ENCODE measurements around the gene FRMD4B.

The FRMD4B gene

GRCh38 chr3:69197922-69198530 lies 187.9 kb downstream of the FRMD4B start:
- no peak for DNase-seq

DNA sequence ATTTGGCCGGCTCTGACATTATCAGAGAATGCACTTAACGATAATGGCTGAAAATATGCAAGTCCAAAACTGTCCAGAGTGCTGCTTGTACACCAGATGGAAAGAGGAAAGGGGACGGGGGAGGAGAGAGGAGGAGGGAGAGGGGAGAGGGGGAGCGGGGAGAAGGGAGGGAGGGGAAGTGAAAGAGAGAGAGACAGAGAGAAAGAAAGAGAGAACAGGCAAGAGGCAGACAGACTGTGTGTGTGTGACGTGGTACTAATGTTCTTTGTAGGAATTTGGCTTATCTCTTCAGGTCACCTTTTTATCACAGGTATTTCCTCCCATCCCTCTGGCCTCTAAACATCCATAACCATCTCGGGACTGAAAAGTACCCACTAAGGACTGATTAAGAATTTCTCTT lies 188.4 kb downstream of the FRMD4B start:
- no peak for DNase-seq

DNA sequence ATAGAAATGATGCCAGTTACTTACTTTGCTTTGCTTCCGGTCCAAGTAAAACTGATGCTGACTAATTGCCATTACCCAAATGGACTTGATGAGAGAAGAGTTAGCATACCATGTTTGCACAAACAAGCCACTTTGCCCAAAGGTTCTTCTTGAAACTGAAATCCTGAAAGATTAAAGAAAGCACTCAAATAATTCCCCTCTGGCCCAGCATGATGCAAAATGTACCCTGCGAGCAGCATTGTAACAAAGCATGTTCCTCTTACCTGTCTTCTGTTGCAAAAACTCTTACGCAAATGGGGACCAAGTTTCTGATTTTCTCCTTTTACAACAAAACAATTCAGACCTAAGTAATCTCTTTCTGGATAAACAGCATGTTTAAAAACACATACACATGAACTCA lies 189.0 kb downstream of the FRMD4B start:
- DNase-seq = no peak

- DNase-seq = no peak
Measured at GRCh38 chr3:69194431-69195165, 191.3 kb downstream of the FRMD4B start.

DNA sequence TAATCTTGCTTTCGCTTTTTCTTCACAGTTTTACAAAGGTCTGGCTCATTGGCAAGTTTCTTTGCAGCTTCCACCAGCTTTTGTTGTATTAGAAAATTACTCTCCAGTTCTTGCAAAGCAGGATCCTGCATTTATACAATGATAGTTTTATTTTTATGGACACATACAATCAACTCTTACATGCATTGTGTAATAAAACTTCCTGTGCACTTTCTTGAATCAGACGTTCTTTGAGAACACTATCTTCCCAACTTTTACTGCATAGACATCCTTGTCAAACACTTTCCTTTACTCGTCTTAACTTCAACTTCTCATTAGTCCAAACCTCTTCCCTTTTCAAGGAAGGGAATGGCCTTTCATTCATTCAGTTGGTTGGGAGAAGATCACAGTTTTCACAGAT lies 192.1 kb downstream of the FRMD4B start:
- no peak for DNase-seq

DNA sequence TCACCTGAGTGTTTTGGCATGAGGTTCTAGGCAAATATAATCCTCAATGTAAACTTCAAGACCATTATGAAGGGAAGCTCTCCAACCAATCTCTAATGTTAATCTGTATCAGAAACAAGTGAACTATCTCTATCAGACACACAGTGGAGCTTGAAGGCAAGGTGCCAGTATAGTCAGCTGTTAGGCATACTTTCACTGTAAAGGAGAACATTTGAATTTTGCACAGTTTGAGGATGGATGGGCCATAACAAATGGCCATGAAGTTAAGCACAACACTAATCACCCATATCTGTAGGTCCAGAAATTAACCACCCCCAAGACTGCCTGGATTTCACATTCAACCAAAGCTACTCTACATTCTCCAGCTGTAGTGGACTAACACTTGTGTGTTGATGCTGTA lies 194.4 kb downstream of the FRMD4B start:
- DNase-seq = no peak

GRCh38 chr3:69189487-69189886 lies 196.4 kb downstream of the FRMD4B start:
- DNase-seq = no peak

DNA sequence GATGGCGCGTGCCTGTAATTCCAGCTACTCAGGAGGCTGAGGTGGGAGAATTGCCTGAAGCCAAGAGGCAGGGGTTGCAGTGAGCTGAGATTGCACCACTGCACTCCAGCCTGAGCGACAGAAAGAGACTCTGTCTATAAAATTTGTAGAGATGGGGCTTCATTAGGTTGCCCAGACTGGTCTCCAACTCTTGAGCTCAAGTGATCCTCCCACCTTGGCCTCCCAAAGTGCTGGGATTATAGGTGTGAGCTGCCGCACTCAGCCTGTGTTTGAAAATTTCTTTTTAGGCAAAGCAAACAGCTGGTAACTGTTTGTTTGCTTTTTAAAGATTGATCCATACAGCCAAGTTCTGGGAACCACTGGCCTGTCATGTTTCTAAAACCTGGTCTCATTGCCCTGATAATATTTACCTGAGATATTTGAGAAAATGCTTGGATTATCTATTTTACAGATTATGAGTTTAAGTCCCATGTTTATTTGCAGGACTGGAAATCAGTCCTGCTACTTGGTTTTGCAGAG lies 199.3 kb downstream of the FRMD4B start:
- DNase-seq = no peak

GRCh38 chr3:69182588-69183316 lies 203.1 kb downstream of the FRMD4B start:
- no peak for DNase-seq

GRCh38 chr3:69181592-69182211 lies 204.2 kb downstream of the FRMD4B start:
- no peak for DNase-seq

DNA sequence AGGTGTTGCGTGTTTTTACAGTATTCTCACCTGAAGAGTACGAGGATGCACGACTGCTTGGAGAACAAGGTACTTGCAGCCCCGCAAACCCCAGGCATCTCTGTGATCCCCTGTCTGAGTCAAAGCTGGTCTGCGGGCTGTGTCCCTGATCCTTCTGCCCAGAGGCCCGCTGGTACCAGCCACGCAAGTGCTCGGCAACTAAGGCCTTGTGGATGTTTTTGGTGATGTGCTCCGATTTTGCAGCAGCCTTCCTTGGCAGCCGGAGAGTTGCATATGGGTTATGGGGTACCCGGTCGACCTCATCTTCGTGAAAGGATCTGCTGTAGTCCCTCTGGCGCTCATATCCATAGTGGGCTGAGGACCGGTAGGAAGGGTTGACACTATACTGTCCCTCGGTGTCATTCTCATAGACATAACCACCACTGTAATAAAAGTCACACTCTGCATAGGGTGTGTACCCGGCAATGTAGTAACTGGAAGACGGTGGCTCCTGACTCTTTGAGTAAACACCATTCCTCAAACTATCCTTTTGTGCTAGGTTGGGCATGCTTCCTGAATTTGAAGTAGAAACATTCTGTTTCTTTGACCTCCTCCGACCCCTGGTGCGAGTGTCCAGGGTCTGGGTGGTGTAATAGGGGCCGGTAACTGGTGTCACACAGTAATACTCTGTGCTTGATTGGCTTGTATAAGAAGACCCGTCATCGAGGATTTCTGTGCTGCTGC lies 204.9 kb downstream of the FRMD4B start:
- DNase-seq = no peak

GRCh38 chr3:69179740-69180372 lies 206.0 kb downstream of the FRMD4B start:
- DNase-seq = no peak

DNA sequence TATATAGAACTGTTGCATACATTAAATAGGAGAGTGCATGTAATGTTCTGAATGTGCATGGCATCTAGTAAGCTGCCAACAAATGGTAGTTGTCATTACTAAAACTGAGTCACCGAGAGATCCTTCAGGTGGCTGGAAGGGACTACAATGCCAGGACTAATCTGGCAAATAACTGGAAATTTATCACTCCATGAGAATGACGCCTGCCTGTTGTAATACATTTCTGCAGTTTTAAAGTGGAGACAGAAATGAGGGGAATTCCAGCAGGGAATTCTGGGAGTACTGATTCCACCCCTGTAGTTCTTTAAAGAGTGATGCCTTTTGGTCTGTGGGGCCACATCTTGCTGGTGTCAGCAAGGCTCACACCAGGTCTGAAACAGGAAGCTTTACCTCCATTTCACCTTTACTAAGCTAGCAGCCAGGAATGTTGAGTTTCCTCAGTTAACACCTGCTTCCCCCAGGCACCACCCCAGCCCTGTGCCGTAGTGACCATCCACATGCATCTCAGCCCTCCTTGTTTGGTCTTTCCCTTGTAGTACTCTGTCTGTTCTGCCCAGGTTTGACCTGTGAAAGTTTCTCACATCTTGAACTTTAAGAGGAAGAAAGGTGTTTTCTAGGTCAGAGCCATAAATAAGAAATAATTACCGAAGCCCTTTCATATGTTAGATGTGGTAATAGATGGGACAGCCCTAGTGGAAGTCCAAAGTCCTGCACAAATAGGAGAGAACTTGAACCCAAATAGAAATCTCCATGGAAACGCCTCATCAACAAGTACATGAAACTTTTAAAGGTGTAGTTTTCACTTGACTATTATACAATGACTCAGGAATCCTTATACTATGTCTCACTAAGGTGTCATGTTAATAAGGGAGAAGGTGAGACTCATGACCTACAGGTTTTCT lies 206.8 kb downstream of the FRMD4B start:
- peak; percentile 10 for DNase-seq

- DNase-seq = no peak
Measured at GRCh38 chr3:69178082-69178481, 207.8 kb downstream of the FRMD4B start.

DNA sequence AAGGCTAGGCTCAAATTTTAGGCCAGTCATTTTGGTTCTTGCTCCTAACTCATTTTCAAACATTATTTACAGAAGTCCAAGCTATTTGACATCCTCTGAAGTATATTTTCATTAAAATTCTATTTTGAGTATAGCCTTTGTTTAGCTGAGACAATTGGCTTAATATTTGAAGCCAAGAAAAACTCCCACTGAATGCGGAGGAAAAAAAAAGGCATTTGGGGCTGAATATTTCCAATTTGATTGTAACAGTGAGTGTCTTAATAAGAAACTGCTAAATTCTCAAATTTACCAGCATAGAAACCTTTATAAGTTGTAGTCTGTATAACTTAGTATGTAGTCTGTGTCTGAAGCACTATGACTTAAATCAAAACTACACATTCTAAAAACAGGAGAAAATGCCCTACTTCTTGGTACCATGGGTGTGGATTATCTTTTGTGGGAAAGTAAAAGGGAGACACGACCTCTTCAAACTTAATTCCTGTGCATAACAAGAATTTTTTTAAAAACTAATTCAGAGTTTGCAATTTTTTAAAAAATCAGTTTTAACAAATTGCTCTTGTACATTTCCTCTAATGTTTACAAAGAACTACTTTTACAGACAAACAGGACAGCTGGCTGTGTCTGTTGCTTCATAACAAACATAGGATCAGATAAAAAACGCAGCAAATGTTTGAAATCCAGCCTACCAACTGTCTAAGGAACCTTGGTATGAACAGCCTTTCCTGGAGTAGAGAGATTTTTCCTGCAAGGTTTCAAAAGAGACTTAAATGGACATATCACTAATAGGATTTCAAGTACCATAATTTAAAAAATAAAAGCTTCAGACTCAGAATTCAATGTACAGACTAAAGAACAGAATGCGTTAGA lies 210.8 kb downstream of the FRMD4B start:
- no peak for DNase-seq

GRCh38 chr3:69174445-69174844 lies 211.4 kb downstream of the FRMD4B start:
- no peak for DNase-seq

- DNase-seq = no peak
Measured at GRCh38 chr3:69172058-69172457, 213.8 kb downstream of the FRMD4B start.

GRCh38 chr3:69166446-69166845 lies 219.4 kb downstream of the FRMD4B start:
- DNase-seq = no peak

GRCh38 chr3:69165744-69166143 lies 220.1 kb downstream of the FRMD4B start:
- DNase-seq = no peak

DNA sequence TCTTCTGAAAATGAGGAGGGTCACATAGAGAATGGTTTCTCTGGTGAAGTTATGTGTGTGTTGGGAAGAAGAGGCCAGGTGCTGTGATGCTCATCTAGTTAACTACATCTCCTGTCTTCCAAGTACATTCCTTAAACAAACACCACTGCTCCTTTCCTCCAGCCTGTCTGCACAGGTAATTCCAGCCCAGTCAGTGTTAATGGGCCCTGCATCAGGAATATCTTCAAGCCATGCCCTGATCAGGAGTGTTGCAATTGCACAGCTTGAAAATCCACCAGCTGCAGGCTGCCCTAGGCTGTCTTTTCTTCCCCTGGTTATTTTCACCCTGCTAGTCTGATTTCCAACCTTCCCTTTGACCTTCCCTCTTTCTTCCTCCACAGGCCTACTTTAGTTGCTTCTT lies 221.6 kb downstream of the FRMD4B start:
- no peak for DNase-seq
